Measurements from ENCODE around the gene SESN1. TPM values are rescaled to one million over a fixed set of nuclear protein-coding genes. Genes with fewer than 3 reads are reported as not detected.

Gene SESN1
- total and polyA plus RNA-seq, 7 donors = 15.1 to 176 (median 101) TPM

DNA sequence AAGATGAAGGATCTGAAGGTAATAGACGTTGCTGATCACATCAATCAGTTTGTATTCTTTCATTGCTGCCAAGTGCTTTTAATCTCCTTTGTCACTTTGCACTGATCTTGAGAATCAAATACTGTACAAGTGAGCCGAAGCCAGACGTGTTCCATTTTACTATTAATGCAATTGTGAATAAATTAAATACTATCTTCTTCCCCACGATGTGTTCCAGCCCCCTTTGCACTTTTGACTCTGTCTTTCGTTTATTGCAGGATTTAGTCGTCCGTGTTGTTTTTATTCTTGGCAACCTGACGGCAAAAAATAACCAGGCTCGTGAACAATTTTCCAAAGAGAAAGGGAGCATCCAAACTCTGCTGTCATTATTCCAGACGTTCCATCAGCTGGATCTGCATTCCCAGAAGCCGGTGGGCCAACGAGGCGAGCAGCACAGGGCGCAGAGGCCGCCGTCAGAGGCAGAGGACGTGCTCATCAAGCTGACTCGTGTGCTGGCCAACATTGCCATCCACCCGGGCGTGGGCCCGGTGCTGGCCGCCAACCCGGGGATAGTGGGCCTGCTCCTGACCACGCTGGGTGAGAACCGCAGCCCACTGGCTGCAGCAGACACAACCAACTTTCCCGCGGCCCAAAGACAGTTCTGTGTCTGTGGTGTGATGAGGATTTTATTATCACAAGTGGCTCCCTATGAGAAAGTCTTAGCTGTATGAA lies 141.7 kb downstream of the SESN1 start:
- intact Hi-C loops (cut with DNase I) = no loop called here
- WGBS, 3 donors = 20 to 27% (median 21%) methylated on average over 27 of the region's 27 CpGs
- Histone ChIP-seq H3K9me3 (no peaks in the 10 kb centered on the region), H3K27me3 (ENCODE audit: insufficient read depth in 3 of 3, low read length in 2 of 3) (no peaks in the 10 kb centered on the region), H3K27ac (peak overlapping the region; percentile 7), H3K4me3 (peak overlapping the region; percentile 17), H3K36me3 (ENCODE audit: insufficient read depth in 1 of 2, low read depth in 1 of 2) (no peaks in the 10 kb centered on the region), H3K4me1 (peaks cover 18% of the 10 kb centered on the region)
- DNase-seq (peak in 1 of 2 donors; percentile 52), ATAC-seq (peak; percentile 72 to 77 (median 76))
- TF ChIP-seq, protein P1, sequence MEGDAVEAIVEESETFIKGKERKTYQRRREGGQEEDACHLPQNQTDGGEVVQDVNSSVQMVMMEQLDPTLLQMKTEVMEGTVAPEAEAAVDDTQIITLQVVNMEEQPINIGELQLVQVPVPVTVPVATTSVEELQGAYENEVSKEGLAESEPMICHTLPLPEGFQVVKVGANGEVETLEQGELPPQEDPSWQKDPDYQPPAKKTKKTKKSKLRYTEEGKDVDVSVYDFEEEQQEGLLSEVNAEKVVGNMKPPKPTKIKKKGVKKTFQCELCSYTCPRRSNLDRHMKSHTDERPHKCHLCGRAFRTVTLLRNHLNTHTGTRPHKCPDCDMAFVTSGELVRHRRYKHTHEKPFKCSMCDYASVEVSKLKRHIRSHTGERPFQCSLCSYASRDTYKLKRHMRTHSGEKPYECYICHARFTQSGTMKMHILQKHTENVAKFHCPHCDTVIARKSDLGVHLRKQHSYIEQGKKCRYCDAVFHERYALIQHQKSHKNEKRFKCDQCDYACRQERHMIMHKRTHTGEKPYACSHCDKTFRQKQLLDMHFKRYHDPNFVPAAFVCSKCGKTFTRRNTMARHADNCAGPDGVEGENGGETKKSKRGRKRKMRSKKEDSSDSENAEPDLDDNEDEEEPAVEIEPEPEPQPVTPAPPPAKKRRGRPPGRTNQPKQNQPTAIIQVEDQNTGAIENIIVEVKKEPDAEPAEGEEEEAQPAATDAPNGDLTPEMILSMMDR (IDR thresholded peaks at IDR 0.05) = no peak

DNA sequence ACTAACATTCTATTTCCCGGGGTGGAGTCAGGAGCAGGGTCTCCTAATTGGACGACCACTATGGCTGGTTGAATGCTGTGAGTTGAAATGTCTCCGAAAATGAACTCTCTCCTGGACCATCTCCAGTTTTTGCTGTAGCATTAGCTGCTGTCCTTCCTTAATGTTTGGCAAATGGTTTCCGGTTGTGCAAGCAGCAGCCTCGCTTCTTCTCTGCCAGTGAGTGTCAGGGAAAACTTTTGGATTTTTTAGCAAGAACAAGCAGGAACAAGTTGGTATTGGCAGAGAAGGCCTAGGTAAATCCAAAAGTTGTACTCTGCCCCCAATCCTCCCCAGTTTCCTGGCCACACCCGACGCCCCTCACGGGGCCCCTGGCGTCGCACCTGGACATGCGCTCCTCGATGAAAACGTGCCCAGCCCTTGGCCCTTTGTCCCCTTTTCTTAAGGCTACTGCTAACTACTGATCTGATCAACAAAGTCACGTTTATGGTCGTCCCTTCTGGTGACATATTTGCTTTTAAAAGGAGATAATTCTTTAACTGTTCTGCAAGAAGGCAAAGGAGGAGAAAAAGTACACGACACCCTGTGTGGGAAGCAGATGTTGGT lies 143.2 kb downstream of the SESN1 start:
- no peak for ATAC-seq
- Histone ChIP-seq H3K36me3 (ENCODE audit: insufficient read depth in 1 of 2, low read depth in 1 of 2) (no peaks in the 10 kb centered on the region), H3K9me3 (no peaks in the 10 kb centered on the region), H3K27ac (peak overlapping the region; percentile 34), H3K4me1 (peaks cover 33% of the 10 kb centered on the region), H3K4me3 (no peak overlapping the region), H3K27me3 (ENCODE audit: insufficient read depth in 3 of 3, low read length in 2 of 3) (no peaks in the 10 kb centered on the region)
- TF ChIP-seq, protein P1 (IDR thresholded peaks at IDR 0.05) = no peak
- intact Hi-C loops (cut with DNase I) = no loop called here
- 59 to 80% (median 63%) methylated on average over 16 of the region's 16 CpGs for WGBS, 3 donors
- DNase-seq = no peak

DNA sequence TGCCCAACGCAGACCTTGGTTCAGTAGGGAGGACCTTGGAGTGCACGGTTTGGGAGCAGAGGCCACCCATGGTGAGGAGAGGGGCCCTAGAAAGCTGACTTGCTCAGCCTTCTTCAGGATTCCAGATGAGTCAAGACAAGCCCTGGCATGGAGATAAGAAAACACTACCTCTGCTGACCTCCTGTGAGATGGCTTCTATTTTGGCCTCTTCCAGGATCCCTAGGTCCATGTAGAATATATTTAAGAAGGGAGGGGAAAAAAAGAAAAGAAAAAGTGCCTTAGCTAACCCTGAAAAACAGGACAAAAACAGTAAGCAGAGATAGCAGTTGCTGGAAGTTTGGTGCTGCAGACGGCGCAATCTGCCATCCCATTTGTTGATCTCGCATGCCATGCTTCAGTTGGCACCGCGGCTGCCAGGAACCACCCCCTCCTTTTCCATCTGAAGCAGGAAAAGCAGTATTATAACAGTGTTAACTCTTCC lies 146.4 kb downstream of the SESN1 start:
- DNase-seq = no peak
- H3K9me3 ChIP-seq = no peaks in the 10 kb centered on the region
- H3K4me1 ChIP-seq = peaks cover 65% of the 10 kb centered on the region
- H3K36me3 ChIP-seq (ENCODE audit: insufficient read depth in 1 of 2, low read depth in 1 of 2) = no peaks in the 10 kb centered on the region
- intact Hi-C loops (cut with DNase I) = loop anchor here (5.0 kb wide), 3 partner anchors 59 to 124 kb away; no protein-coding TSS in a partner anchor
- no peaks in the 10 kb centered on the region for H3K27me3 ChIP-seq (ENCODE audit: insufficient read depth in 3 of 3, low read length in 2 of 3)
- WGBS, 3 donors = 18 to 22% (median 21%) methylated on average over 7 of the region's 7 CpGs
- TF ChIP-seq, protein P1 (IDR thresholded peaks at IDR 0.05) = no peak
- H3K4me3 ChIP-seq = peak overlapping the region; percentile 25
- peak in 3 of 4 donors; percentile 36 to 46 (median 46) for ATAC-seq
- H3K27ac ChIP-seq = peak overlapping the region; percentile 91

DNA sequence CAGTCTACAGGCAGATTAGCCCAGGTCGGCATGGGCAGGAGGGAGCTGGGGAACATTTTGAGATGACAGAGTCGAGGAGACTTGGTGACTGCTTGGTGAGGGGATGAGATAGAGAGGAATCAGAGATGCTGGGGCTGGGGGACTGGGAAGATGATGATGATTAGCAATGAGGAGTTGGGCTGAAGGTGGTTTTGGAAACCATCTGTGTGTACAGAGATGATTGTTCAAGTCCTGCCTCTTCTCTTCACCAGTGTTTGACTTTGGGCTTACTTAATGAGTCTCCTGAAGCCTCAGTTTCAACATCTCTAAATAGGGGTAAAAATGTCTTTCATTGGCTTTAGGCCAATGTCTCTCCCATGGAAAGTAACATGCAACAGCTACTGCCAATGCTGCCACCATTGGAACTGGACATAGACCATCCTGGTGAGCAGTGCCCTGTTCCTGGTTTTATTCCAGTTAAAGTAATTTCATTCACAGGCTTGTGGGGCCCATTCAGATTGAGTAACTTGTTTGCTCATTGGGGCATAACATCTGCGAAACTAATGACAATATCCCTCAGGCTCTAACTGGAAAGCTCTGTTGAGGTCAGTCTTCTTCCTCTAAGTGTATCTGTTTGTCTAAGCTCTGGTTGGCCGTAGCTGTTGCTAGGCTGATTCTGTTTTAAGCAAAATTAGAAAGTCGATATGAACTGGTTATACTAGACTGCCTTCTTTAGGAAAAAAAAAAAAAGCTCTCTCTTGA lies 147.4 kb downstream of the SESN1 start:
- Histone ChIP-seq H3K4me1 (peaks cover 74% of the 10 kb centered on the region), H3K4me3 (no peak overlapping the region), H3K36me3 (ENCODE audit: insufficient read depth in 1 of 2, low read depth in 1 of 2) (no peaks in the 10 kb centered on the region), H3K27ac (peak overlapping the region; percentile 91), H3K9me3 (no peaks in the 10 kb centered on the region), H3K27me3 (ENCODE audit: insufficient read depth in 3 of 3, low read length in 2 of 3) (no peaks in the 10 kb centered on the region)
- ATAC-seq = peak in 3 of 4 donors; percentile 17 to 27 (median 22)
- TF ChIP-seq, protein P1 (IDR thresholded peaks at IDR 0.05) = no peak
- intact Hi-C loops (cut with DNase I) = loop anchor here (5.0 kb wide), 3 partner anchors 60 to 125 kb away; no protein-coding TSS in a partner anchor
- 26 to 31% (median 27%) methylated on average over 5 of the region's 5 CpGs for WGBS, 3 donors
- DNase-seq = no peak
